Mesenchymal stem cell (in vitro differentiated cells and primary cell): ENCODE results near the gene ACHE.

ENCODE experiments used
- DNase-seq: peaks from one replicate; pipeline ENCODE4 v3.0.0-alpha.2; 2013
- H2AFZ ChIP-seq: one replicate; pipeline ENCODE4 v1.6.1; 2013; ENCODE audit warnings: low read depth, mild to moderate bottlenecking, control low read depth, inconsistent platforms, low read length, moderate library complexity
- H2AK5ac ChIP-seq: 2 replicates; pipeline ENCODE4 v1.6.1; 2013; ENCODE audit warnings: low read length, moderate library complexity, mild to moderate bottlenecking, inconsistent platforms; ENCODE audit not compliant: severe bottlenecking
- H2BK120ac ChIP-seq: one replicate; pipeline ENCODE4 v1.6.1; 2013; ENCODE audit warnings: low read depth, mild to moderate bottlenecking, inconsistent platforms, low read length, moderate library complexity
- H2BK12ac ChIP-seq, 2 experiments: one replicate each; pipeline ENCODE4 v1.6.1; 2013; ENCODE audit warnings: inconsistent platforms in 2 of 2, low read length in 2 of 2, mild to moderate bottlenecking in 2 of 2, moderate library complexity in 2 of 2, control low read depth in 1 of 2
- H2BK15ac ChIP-seq: one replicate; pipeline ENCODE4 v1.6.1; 2013; ENCODE audit warnings: mild to moderate bottlenecking, low read depth, inconsistent platforms; ENCODE audit not compliant: poor library complexity, severe bottlenecking
- H2BK5ac ChIP-seq: 2 replicates; pipeline ENCODE4 v1.6.1; 2013; ENCODE audit warnings: low read depth, mild to moderate bottlenecking, low read length, control low read depth, inconsistent platforms; ENCODE audit not compliant: poor library complexity, severe bottlenecking
- H3K14ac ChIP-seq, 2 experiments: one replicate each; pipeline ENCODE4 v1.6.1; 2013; ENCODE audit warnings: inconsistent platforms in 2 of 2, low read length in 2 of 2, control low read depth in 1 of 2, mild to moderate bottlenecking in 1 of 2, moderate library complexity in 1 of 2
- H3K18ac ChIP-seq, 2 experiments: one replicate each; pipeline ENCODE4 v1.6.1; 2013; ENCODE audit warnings: inconsistent platforms in 2 of 2, low read length in 2 of 2, control low read depth in 1 of 2, low read depth in 1 of 2, mild to moderate bottlenecking in 1 of 2
- H3K23ac ChIP-seq, 2 experiments: one replicate each; pipeline ENCODE4 v1.6.1; 2013; ENCODE audit warnings: inconsistent platforms in 2 of 2, low read length in 2 of 2, mild to moderate bottlenecking in 2 of 2, moderate library complexity in 2 of 2, control low read depth in 1 of 2
- H3K27ac ChIP-seq: 2 replicates; pipeline ENCODE4 v1.5.1; 2013; ENCODE audit warnings: mild to moderate bottlenecking, moderate library complexity, low read length, control low read depth, inconsistent platforms; ENCODE audit not compliant: poor library complexity, severe bottlenecking
- H3K27me3 ChIP-seq, 2 experiments: 2 replicates each; pipeline versions ENCODE4 v1.6.1 to v1.7.0; 2013; ENCODE audit warnings: low read length in 2 of 2, mild to moderate bottlenecking in 2 of 2, moderate library complexity in 2 of 2, control low read depth in 1 of 2, inconsistent platforms in 1 of 2; ENCODE audit not compliant: control insufficient read depth in 1 of 2, insufficient read depth in 1 of 2
- H3K36me3 ChIP-seq, 2 experiments: 2 replicates each; pipeline versions ENCODE4 v1.6.1 to v1.7.0; 2013; ENCODE audit warnings: low read length in 2 of 2, control low read depth in 1 of 2, inconsistent platforms in 1 of 2, low read depth in 1 of 2, mild to moderate bottlenecking in 1 of 2; ENCODE audit not compliant: insufficient read depth in 2 of 2, control insufficient read depth in 1 of 2
- H3K4ac ChIP-seq, 2 experiments: one replicate each; pipeline ENCODE4 v1.6.1; 2013; ENCODE audit warnings: inconsistent platforms in 2 of 2, low read length in 2 of 2, mild to moderate bottlenecking in 2 of 2, moderate library complexity in 2 of 2, control low read depth in 1 of 2, low read depth in 1 of 2
- H3K4me1 ChIP-seq: 2 replicates; pipeline ENCODE4 v1.6.1; 2013; ENCODE audit warnings: low read depth, low read length, control low read depth; ENCODE audit not compliant: control insufficient read depth, insufficient read depth
- H3K4me2 ChIP-seq: 2 replicates; pipeline ENCODE4 v1.6.1; 2013; ENCODE audit warnings: low read length, mild to moderate bottlenecking, inconsistent platforms; ENCODE audit not compliant: poor library complexity, severe bottlenecking
- H3K4me3 ChIP-seq, 2 experiments: 2 replicates each; pipeline versions ENCODE4 v1.5.1 to v1.7.0; 2013; ENCODE audit warnings: low read length in 2 of 2, mild to moderate bottlenecking in 2 of 2, control low read depth in 1 of 2, low read depth in 1 of 2; ENCODE audit not compliant: insufficient read depth in 1 of 2
- H3K79me1 ChIP-seq: replicated peaks from 2 replicates; pipeline ENCODE4 v1.6.1; 2013; ENCODE audit warnings: mild to moderate bottlenecking, control low read depth, low read length, inconsistent platforms; ENCODE audit not compliant: poor library complexity, severe bottlenecking
- H3K9ac ChIP-seq: 2 replicates; pipeline ENCODE4 v1.7.0; 2013; ENCODE audit warnings: mild to moderate bottlenecking, low read length, moderate library complexity
- H3K9me3 ChIP-seq: 2 replicates; pipeline ENCODE4 v1.7.0; 2013; ENCODE audit warnings: mild to moderate bottlenecking, low read length; ENCODE audit not compliant: control insufficient read depth
- H4K8ac ChIP-seq: one replicate; pipeline ENCODE4 v1.6.1; 2013; ENCODE audit warnings: inconsistent platforms, mild to moderate bottlenecking, low read length, moderate library complexity
- H4K91ac ChIP-seq: one replicate; pipeline ENCODE4 v1.6.1; 2013; ENCODE audit warnings: mild to moderate bottlenecking, low read length, inconsistent platforms
- WGBS: methylation state at CpG from one replicate; pipeline ENCODE4 v1.1.7; 2013; ENCODE audit warnings: mixed read lengths; 5-methylcytosine and 5-hydroxymethylcytosine counted together

Gene ACHE

GRCh38 chr7:100863406-100863950, 32.2 kb downstream of the ACHE start:
- H3K14ac ChIP-seq = no peak overlapping the region
- H3K4me1 ChIP-seq = peaks cover 18% of the 10 kb centered on the region
- no peak overlapping the region for H3K18ac ChIP-seq
- H2AFZ ChIP-seq = no peak overlapping the region
- no peaks in the 10 kb centered on the region for H3K27me3 ChIP-seq
- H3K36me3 ChIP-seq = peaks cover 29 to 63% of the 10 kb centered on the region in 2 experiments
- no peaks in the 10 kb centered on the region for H3K9me3 ChIP-seq
- H4K8ac ChIP-seq = no peak overlapping the region
- no peak for DNase-seq
- no peak overlapping the region for H4K91ac ChIP-seq
- H3K4ac ChIP-seq = no peak overlapping the region
- H2BK12ac ChIP-seq = no peak overlapping the region
- H2BK5ac ChIP-seq = no peak overlapping the region
- H2AK5ac ChIP-seq = no peak overlapping the region
- H3K27ac ChIP-seq = no peak overlapping the region
- H3K23ac ChIP-seq = no peak overlapping the region
- H3K9ac ChIP-seq = no peak overlapping the region
- H3K79me1 ChIP-seq = peaks cover 27% of the 10 kb centered on the region
- 87% methylated on average over 10 of the region's 10 CpGs for WGBS
- H2BK120ac ChIP-seq = no peak overlapping the region
- H3K4me2 ChIP-seq = no peak overlapping the region
- H3K4me3 ChIP-seq = no peak overlapping the region
- H2BK15ac ChIP-seq = no peak overlapping the region

DNA sequence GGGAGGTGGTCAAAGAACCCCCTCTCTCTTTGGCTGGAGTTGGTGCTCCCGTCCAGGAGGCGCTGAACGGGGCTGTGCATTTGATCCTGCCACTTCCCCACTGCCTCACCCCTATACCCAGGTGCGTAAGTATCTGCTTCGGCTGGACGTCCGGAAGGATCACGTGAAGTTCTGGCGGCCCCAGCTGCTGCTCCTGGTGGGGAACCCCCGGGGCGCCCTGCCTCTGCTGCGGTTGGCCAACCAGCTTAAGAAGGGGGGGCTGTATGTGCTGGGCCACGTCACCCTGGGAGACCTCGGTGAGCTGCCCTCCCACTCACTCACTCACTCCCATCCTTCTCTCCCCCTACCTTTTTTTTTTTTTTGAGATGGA, 34.1 kb downstream of the ACHE start:
- Histone ChIP-seq H3K4me2 (no peak overlapping the region), H3K79me1 (peaks cover 28% of the 10 kb centered on the region), H3K9ac (no peak overlapping the region), H3K36me3 (peaks cover 29 to 65% of the 10 kb centered on the region in 2 experiments), H3K4ac (no peak overlapping the region), H3K27me3 (no peaks in the 10 kb centered on the region), H2BK5ac (no peak overlapping the region), H4K8ac (no peak overlapping the region), H2BK12ac (no peak overlapping the region), H2BK120ac (no peak overlapping the region), H3K4me1 (peaks cover 23% of the 10 kb centered on the region), H3K18ac (no peak overlapping the region), H3K14ac (no peak overlapping the region), H3K4me3 (no peak overlapping the region), H2BK15ac (no peak overlapping the region), H2AFZ (no peak overlapping the region), H3K27ac (no peak overlapping the region), H4K91ac (no peak overlapping the region), H3K9me3 (no peaks in the 10 kb centered on the region), H2AK5ac (no peak overlapping the region), H3K23ac (no peak overlapping the region)
- WGBS = 97% methylated on average over 14 of the region's 14 CpGs
- no peak for DNase-seq

GRCh38 chr7:100860702-100861615, 34.7 kb downstream of the ACHE start:
- no peak overlapping the region for H2BK120ac ChIP-seq
- H3K9ac ChIP-seq = no peak overlapping the region
- no peak overlapping the region for H2BK5ac ChIP-seq
- no peak overlapping the region for H3K4me3 ChIP-seq
- DNase-seq = no peak
- no peak overlapping the region for H3K4me2 ChIP-seq
- H3K27ac ChIP-seq = no peak overlapping the region
- no peak overlapping the region for H2BK15ac ChIP-seq
- 98% methylated on average over 18 of the region's 18 CpGs for WGBS
- no peak overlapping the region for H3K14ac ChIP-seq
- H4K91ac ChIP-seq = no peak overlapping the region
- H3K36me3 ChIP-seq = peaks cover 29 to 58% of the 10 kb centered on the region in 2 experiments
- H2AK5ac ChIP-seq = no peak overlapping the region
- H3K23ac ChIP-seq = no peak overlapping the region
- H2BK12ac ChIP-seq = no peak overlapping the region
- H3K4me1 ChIP-seq = peaks cover 19% of the 10 kb centered on the region
- H3K4ac ChIP-seq = no peak overlapping the region
- H4K8ac ChIP-seq = no peak overlapping the region
- H3K18ac ChIP-seq = no peak overlapping the region
- no peaks in the 10 kb centered on the region for H3K27me3 ChIP-seq
- H3K79me1 ChIP-seq = peaks cover 24% of the 10 kb centered on the region
- H2AFZ ChIP-seq = no peak overlapping the region
- H3K9me3 ChIP-seq = no peaks in the 10 kb centered on the region

DNA sequence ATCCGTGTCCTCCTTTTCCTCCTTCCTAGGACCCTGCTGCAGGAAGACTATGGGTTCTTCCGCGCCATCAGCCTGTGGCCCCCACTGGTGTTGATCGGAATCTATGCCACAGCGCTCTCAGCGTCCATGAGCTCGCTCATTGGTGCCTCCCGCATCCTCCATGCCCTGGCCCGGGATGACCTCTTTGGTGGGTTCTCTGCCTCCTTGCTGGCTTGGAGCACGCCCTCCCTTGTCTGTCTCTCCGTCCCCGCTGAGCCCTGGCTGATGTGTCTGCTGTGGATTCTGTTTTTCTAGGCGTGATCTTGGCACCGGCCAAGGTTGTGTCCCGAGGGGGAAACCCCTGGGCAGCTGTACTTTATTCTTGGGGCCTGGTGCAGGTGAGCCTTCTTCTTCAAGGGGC, 35.8 kb downstream of the ACHE start:
- DNase-seq = no peak
- H3K27ac ChIP-seq = no peak overlapping the region
- H2BK120ac ChIP-seq = no peak overlapping the region
- H3K23ac ChIP-seq = no peak overlapping the region
- no peak overlapping the region for H3K4me3 ChIP-seq
- H4K91ac ChIP-seq = no peak overlapping the region
- H2AFZ ChIP-seq = no peak overlapping the region
- H4K8ac ChIP-seq = no peak overlapping the region
- no peak overlapping the region for H2BK15ac ChIP-seq
- peaks cover 30% of the 10 kb centered on the region for H3K79me1 ChIP-seq
- no peak overlapping the region for H3K14ac ChIP-seq
- no peak overlapping the region for H2AK5ac ChIP-seq
- no peak overlapping the region for H3K4ac ChIP-seq
- peaks cover 29 to 58% of the 10 kb centered on the region in 2 experiments for H3K36me3 ChIP-seq
- H2BK12ac ChIP-seq = no peak overlapping the region
- WGBS = 94% methylated on average over 15 of the region's 15 CpGs
- H3K18ac ChIP-seq = no peak overlapping the region
- H2BK5ac ChIP-seq = no peak overlapping the region
- H3K4me2 ChIP-seq = no peak overlapping the region
- H3K9me3 ChIP-seq = no peaks in the 10 kb centered on the region
- H3K9ac ChIP-seq = no peak overlapping the region
- H3K27me3 ChIP-seq = no peaks in the 10 kb centered on the region
- H3K4me1 ChIP-seq = peaks cover 13% of the 10 kb centered on the region
